Uterus (tissue), 4 donors: Measurements from ENCODE around the gene EXOSC1. TPM values are rescaled to one million over a fixed set of nuclear protein-coding genes. Genes with fewer than 3 reads are reported as not detected.

ENCODE experiments used
- DNase-seq, 2 donors: peaks; one replicate each; pipeline ENCODE4 v3.0.0-alpha.2; 2019 to 2020
- H3K27ac ChIP-seq, 2 donors: fragments of 200-600 bp; sonication (generic); 1 replicate in 1 of 2; 2 replicates in 1 of 2; pipeline ENCODE4 v1.5.1; 2016 to 2018
- H3K27me3 ChIP-seq, 2 donors: fragments of 200-600 bp; sonication (generic); one replicate each; pipeline ENCODE4 v1.5.1; 2018 to 2019; ENCODE audit warnings: control low read depth in 1 of 2
- H3K36me3 ChIP-seq, 2 donors: fragments of 200-600 bp; sonication (generic); one replicate each; pipeline ENCODE4 v1.5.1; 2019; ENCODE audit warnings: control low read depth in 1 of 2
- H3K4me1 ChIP-seq, 2 donors: fragments of 200-600 bp; sonication (generic); one replicate each; pipeline ENCODE4 v1.5.1; 2018 to 2019; ENCODE audit warnings: control low read depth in 1 of 2
- H3K4me3 ChIP-seq, 2 donors: fragments of 200-600 bp; sonication (generic); 1 replicate in 1 of 2; 2 replicates in 1 of 2; pipeline ENCODE4 v1.5.1; 2018 to 2019; ENCODE audit warnings: mild to moderate bottlenecking in 1 of 2
- H3K9me3 ChIP-seq, 2 donors: fragments of 200-600 bp; sonication (generic); one replicate each; pipeline ENCODE4 v1.5.1; 2019; ENCODE audit warnings: control low read depth in 1 of 2
- CTCF ChIP-seq, 4 experiments: fragments of 200-600 bp in 2 of 4; fragments of 450-650 bp in 2 of 4; sonication (generic) in 2 of 4; IDR thresholded peaks; one replicate each; pipeline ENCODE4 v1.5.1; 2016 to 2019; ENCODE audit warnings: antibody characterized with exemption in 4 of 4, mild to moderate bottlenecking in 2 of 4, moderate library complexity in 1 of 4
- POLR2A ChIP-seq, 2 donors: fragments of 450-650 bp; IDR thresholded peaks; one replicate each; pipeline ENCODE4 v1.6.1; 2016; ENCODE audit warnings: antibody characterized with exemption in 2 of 2, mild to moderate bottlenecking in 1 of 2, moderate library complexity in 1 of 2
- intact Hi-C: fragments of 100-400 bp; cut with DNase I; formaldehyde crosslinking; loops from one replicate; pipeline ENCODE4 v1.15.1; 2023; ENCODE audit warnings: low total_unique reads
- total RNA-seq, 4 donors: library from RNA; depleted of rRNA in 3 of 4; stranded (reverse); fragments of >200 nt in 3 of 4; gene quantifications; one replicate each; pipeline versions ENCODE4 v1.1.0 to v1.2.4, GENCODE V29; 2014 to 2023
- donor health status: DM: yes; HTN: yes; CAD: no.

The EXOSC1 gene, protein sequence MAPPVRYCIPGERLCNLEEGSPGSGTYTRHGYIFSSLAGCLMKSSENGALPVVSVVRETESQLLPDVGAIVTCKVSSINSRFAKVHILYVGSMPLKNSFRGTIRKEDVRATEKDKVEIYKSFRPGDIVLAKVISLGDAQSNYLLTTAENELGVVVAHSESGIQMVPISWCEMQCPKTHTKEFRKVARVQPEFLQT
- total RNA-seq = 100 to 1,000 TPM in 1 of 4 donors, 10 to 100 TPM in 3; 26.7 to 349 (median 48.3) TPM

DNA sequence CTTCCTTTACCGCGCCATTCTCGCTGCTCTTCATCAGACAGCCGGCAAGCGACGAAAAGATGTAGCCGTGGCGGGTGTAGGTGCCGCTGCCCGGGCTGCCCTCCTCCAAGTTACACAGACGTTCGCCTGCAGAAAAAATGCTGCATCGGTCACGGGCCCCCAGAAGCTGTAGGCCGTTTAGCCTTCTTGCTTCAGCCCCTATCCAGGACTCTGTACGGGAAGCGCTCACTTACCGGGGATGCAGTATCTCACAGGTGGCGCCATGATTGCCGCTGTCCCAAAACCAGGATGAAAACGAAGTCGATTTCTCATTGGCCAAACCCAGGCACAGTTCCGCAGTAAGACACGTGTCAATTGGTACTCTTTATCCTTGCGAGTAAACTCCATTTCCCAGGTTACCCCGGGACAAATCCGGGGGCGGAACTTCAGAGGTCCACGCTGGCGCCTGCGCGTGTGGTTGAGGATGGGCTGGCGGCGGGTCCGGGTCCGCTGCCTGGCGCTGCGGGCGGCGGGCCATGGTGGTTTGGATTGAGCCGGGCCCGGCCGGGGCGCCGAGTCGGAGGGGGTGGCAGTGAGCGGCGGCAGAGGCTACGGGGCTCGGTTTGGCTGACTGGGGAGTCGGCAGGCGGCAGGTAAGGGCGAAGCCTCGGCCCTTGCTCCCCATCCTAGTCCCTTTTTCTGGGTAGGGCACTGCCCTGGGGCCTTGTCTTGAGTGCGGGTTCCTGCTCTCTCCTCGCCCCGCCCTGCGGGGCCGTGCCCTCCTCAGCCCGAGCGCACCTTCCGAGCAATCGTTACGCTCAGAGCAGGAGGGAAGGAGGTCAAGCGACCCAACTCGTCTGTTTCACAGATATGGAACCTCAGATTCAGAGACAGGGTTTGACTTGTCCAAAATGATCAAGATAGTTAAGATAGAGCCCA, at the start of gene EXOSC1, which contains the start of gene ZDHHC16:
Gene EXOSC1, minus strand, starts transcription at position 285 of the 918 bp plus-strand sequence. Its CDS starts 21 bp downstream, at position 264.
Gene ZDHHC16, plus strand, starts transcription at position 454 of the 918 bp plus-strand sequence. CDS start 5,501 bp downstream, outside the sequence.
- Histone ChIP-seq H3K9me3 (no peaks in the 10 kb centered on the region), H3K27ac (peak within 1 kb of the TSS; percentile 70 to 77), H3K27me3 (no peaks in the 10 kb centered on the region), H3K36me3 (no peaks in the 10 kb centered on the region), H3K4me1 (no peaks in the 10 kb centered on the region), H3K4me3 (peak within 1 kb of the TSS; percentile 65 to 88)
- DNase-seq = peak; percentile 88 to 91
- intact Hi-C loops = no loop called here
- TF ChIP-seq CTCF (IDR thresholded peaks at IDR 0.05) (peak in 2 of 4 experiments; percentile 31 to 38), POLR2A (IDR thresholded peaks at IDR 0.05) (peak; percentile 34 to 74)

DNA sequence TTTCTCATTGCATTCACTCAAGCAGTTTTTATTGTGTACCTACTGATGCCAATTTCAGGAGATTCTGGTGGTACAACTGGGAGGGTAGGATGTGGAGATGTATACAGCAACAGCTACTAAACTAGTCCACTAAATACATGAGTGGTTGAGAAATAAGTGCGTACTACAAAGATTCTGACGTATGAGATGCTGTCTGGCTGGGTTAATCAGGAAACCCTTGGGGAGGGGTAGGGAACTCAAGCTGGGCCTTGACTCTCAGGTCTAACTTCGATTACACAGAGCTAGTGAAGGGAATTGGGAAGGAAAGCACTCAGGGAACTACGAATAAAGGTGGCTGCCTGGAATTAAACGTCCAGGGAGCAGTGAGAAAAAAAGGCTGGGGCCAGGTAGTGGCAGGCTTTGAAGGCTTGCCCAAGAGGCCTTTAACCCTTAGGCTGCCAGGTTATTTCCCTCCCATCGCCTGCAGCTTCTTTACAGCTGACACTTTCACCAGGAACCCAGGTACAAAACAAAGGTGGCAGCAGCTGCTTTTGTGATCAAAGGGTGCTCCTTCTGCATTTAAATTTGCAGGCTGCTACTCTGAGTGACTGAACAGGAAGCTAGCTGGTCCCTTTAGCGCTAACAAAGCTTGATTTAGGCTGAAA, 49.2 kb upstream of the EXOSC1 start:
- no peak overlapping the region for H3K27ac ChIP-seq
- H3K9me3 ChIP-seq = no peaks in the 10 kb centered on the region
- peaks cover 7 to 17% of the 10 kb centered on the region in 2 donors for H3K4me1 ChIP-seq
- no peak overlapping the region for H3K4me3 ChIP-seq
- intact Hi-C loops = loop anchor here (10.0 kb wide), 1 partner anchor 50 kb away; no protein-coding TSS in a partner anchor
- TF ChIP-seq CTCF (IDR thresholded peaks at IDR 0.05) = no peak
- no peak for TF ChIP-seq POLR2A (IDR thresholded peaks at IDR 0.05)
- no peak for DNase-seq
- no peaks in the 10 kb centered on the region for H3K36me3 ChIP-seq
- no peaks in the 10 kb centered on the region for H3K27me3 ChIP-seq

GRCh38 chr10:97494151-97494550, 48.3 kb upstream of the EXOSC1 start:
- DNase-seq = no peak
- no peaks in the 10 kb centered on the region for H3K9me3 ChIP-seq
- no peaks in the 10 kb centered on the region for H3K27me3 ChIP-seq
- H3K4me1 ChIP-seq = peaks cover 7 to 17% of the 10 kb centered on the region in 2 donors
- H3K4me3 ChIP-seq = no peak overlapping the region
- TF ChIP-seq POLR2A (IDR thresholded peaks at IDR 0.05) (no peak), CTCF (IDR thresholded peaks at IDR 0.05) (no peak)
- no peaks in the 10 kb centered on the region for H3K36me3 ChIP-seq
- H3K27ac ChIP-seq = no peak overlapping the region
- intact Hi-C loops = loop anchor here (10.0 kb wide), 1 partner anchor 51 kb away; no protein-coding TSS in a partner anchor

DNA sequence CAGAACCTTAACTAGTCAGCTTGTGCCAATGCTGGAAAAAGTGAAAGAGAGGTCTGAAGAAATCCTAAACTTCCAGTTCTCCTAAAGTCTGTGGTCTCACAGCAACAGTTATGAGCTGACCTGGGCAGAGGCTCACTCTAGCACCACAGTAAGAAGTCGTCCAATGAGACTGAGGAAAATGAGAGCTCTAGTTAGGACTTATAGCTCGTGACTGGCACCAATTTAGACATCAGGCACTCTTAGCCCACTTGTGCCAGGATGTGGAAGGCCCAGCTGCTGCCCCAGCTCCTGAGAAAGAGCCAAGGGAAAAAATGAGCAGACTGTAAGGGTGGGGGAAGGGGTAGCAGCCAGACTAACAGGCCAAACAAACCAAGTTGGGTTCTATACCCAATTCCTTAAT, 44.8 kb upstream of the EXOSC1 start:
- H3K4me1 ChIP-seq = peaks cover 0 to 11% of the 10 kb centered on the region in 2 donors
- no peak for DNase-seq
- no peaks in the 10 kb centered on the region for H3K36me3 ChIP-seq
- H3K4me3 ChIP-seq = no peak overlapping the region
- no peaks in the 10 kb centered on the region for H3K9me3 ChIP-seq
- no peaks in the 10 kb centered on the region for H3K27me3 ChIP-seq
- TF ChIP-seq POLR2A (IDR thresholded peaks at IDR 0.05) (no peak), CTCF (IDR thresholded peaks at IDR 0.05) (no peak)
- H3K27ac ChIP-seq = no peak overlapping the region
- intact Hi-C loops = loop anchor here (10.0 kb wide), 1 partner anchor 54 kb away; no protein-coding TSS in a partner anchor
